K562 (cell line): ENCODE measurements around the gene OR52A5. TPM values are rescaled to one million over a fixed set of nuclear protein-coding genes. Genes with fewer than 3 reads are reported as not detected.

Experiments used
- CBFA2T3 ChIP-seq: fragments of 450-650 bp; IDR thresholded peaks from 2 replicates; pipeline ENCODE4 v1.6.1; 2017
- CHAMP1 ChIP-seq: fragments of 450-650 bp; IDR thresholded peaks from 2 replicates; pipeline ENCODE4 v1.6.1; 2016; ENCODE audit warnings: mild to moderate bottlenecking
- L3MBTL2 ChIP-seq: fragments of 450-650 bp; IDR thresholded peaks from 2 replicates; pipeline ENCODE4 v1.6.1; 2016; ENCODE audit warnings: mild to moderate bottlenecking, moderate library complexity
- SREBF1 ChIP-seq: fragments of 150-350 bp; IDR thresholded peaks from 2 replicates; pipeline ENCODE4 v1.6.1; 2014; ENCODE audit warnings: antibody characterized with exemption, low read depth, low read length, borderline replicate concordance
- USF2 ChIP-seq: sonication (generic); formaldehyde crosslinking; IDR thresholded peaks from 2 replicates; pipeline ENCODE4 v1.5.0; 2020; ENCODE audit warnings: missing genetic modification reagents
- polyA plus RNA-seq, 8 experiments: library from polyadenylated mRNA; depleted of rRNA in 4 of 8; stranded (reverse) in 5 of 8; unstranded in 3 of 8; fragments of >200 nt; fragmentation: Nextera tagmentation in 2 of 8; fragmentation: Illumina TruSeq in 1 of 8; extraction: Ambion mirVana in 2 of 8; extraction: Trizol in 1 of 8; gene quantifications; 2 replicates each; pipeline versions ENCODE4 v1.2.1 to v1.2.3, GENCODE V29; 2011 to 2014; ENCODE audit warnings: inconsistent platforms in 1 of 8, missing spikeins in 1 of 8
- total RNA-seq, 7 experiments: library from RNA; depleted of rRNA in 6 of 7; stranded (reverse); fragments of >200 nt in 6 of 7; fragmentation: Illumina TruSeq in 2 of 7; extraction: Trizol in 2 of 7; gene quantifications; 2 replicates each; pipeline versions ENCODE4 v1.2.1 to v1.2.3, GENCODE V29; 2011 to 2021; ENCODE audit warnings: low replicate concordance in 1 of 7
- TF ChIP-seq, protein P1 (sequence below): sonication (generic); formaldehyde crosslinking; IDR thresholded peaks from 2 replicates; pipeline ENCODE4 v1.8.0; 2022; ENCODE audit warnings: mild to moderate bottlenecking, missing genetic modification reagents
- TF ChIP-seq, protein P2 (sequence below): fragments of 450-650 bp; IDR thresholded peaks from 2 replicates; pipeline ENCODE4 v1.6.1; 2017; ENCODE audit warnings: antibody characterized with exemption, mild to moderate bottlenecking

The OR52A5 gene
- total and polyA plus RNA-seq, 9 of the 15 experiments (the other 6 are each of a cell fraction or from before 2014, with no cell fraction given): 0.04 to 1.1 (median 0.94) TPM; not detected in 6

- TF ChIP-seq USF2 (CRISPR knock-in tag) (no peak), CBFA2T3 (no peak), CHAMP1 (0 out of 2 replicates have a peak, but pooled peaks have one; percentile 59), SREBF1 (no peak), L3MBTL2 (no peak)
- TF ChIP-seq, protein P1, sequence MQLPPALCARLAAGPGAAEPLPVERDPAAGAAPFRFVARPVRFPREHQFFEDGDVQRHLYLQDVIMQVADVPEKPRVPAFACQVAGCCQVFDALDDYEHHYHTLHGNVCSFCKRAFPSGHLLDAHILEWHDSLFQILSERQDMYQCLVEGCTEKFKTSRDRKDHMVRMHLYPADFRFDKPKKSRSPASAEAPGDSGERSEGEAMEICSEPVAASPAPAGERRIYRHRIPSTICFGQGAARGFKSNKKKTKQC (CRISPR knock-in tag): no peak
- TF ChIP-seq, protein P2, sequence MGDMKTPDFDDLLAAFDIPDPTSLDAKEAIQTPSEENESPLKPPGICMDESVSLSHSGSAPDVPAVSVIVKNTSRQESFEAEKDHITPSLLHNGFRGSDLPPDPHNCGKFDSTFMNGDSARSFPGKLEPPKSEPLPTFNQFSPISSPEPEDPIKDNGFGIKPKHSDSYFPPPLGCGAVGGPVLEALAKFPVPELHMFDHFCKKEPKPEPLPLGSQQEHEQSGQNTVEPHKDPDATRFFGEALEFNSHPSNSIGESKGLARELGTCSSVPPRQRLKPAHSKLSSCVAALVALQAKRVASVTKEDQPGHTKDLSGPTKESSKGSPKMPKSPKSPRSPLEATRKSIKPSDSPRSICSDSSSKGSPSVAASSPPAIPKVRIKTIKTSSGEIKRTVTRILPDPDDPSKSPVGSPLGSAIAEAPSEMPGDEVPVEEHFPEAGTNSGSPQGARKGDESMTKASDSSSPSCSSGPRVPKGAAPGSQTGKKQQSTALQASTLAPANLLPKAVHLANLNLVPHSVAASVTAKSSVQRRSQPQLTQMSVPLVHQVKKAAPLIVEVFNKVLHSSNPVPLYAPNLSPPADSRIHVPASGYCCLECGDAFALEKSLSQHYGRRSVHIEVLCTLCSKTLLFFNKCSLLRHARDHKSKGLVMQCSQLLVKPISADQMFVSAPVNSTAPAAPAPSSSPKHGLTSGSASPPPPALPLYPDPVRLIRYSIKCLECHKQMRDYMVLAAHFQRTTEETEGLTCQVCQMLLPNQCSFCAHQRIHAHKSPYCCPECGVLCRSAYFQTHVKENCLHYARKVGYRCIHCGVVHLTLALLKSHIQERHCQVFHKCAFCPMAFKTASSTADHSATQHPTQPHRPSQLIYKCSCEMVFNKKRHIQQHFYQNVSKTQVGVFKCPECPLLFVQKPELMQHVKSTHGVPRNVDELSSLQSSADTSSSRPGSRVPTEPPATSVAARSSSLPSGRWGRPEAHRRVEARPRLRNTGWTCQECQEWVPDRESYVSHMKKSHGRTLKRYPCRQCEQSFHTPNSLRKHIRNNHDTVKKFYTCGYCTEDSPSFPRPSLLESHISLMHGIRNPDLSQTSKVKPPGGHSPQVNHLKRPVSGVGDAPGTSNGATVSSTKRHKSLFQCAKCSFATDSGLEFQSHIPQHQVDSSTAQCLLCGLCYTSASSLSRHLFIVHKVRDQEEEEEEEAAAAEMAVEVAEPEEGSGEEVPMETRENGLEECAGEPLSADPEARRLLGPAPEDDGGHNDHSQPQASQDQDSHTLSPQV: no peak
Measured at GRCh38 chr11:5174934-5175333, 36.8 kb upstream of the OR52A5 start (continued).
